Activated CD4-positive, CD25-positive, alpha-beta regulatory T cell treated with anti-CD3 and anti-CD28 coated beads, Interleukin-2, amount 50 U/mL, for 16 hours (primary cell): ENCODE data around the gene PLEKHM3.

Experiments used
- DNase-seq: peaks from one replicate; pipeline ENCODE4 v3.0.0-alpha.2; 2020; ENCODE audit warnings: low read depth, low spot score

PLEKHM3 gene

GRCh38 chr2:207887500-207887899 lies 137.8 kb downstream of the PLEKHM3 start:
- DNase-seq, result no peak

DNA sequence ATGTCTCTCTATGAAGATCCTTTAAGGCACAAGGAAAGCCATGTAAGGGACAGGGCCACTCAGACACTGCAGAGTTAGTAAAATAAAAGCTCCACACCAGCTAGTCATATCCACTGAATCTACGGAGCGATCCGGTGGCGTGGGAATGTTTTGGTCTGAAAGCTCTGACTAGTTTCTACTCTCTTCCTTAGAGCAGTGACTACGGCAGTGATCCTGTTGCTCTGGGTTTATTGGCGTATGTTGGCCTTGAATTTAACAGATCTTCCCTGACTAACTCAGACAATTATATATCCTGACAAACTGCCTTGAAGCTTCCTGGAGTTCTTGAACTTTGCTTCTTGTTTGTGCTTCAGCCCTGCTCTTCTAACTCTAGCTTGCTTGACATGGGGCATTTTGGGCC lies 140.3 kb downstream of the PLEKHM3 start:
- no peak for DNase-seq

DNA sequence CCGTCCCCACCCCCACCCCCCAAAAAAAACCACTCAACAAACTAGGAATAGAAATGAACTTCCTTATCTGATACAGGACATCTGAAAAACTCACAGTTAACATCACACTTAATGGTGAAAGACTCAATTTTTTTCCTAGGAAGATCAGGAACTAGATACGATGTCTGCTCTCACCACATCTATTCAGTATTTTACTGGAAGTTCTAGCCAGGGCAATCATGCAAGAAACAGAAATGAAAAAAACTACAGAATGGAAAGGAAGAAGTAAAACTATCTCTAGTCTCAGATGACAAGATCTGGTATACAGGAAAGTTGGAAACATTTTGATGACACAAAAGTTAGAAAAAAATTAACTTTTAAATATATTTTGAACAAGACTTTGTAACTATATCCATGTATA lies 141.2 kb downstream of the PLEKHM3 start:
- DNase-seq, result no peak

DNA sequence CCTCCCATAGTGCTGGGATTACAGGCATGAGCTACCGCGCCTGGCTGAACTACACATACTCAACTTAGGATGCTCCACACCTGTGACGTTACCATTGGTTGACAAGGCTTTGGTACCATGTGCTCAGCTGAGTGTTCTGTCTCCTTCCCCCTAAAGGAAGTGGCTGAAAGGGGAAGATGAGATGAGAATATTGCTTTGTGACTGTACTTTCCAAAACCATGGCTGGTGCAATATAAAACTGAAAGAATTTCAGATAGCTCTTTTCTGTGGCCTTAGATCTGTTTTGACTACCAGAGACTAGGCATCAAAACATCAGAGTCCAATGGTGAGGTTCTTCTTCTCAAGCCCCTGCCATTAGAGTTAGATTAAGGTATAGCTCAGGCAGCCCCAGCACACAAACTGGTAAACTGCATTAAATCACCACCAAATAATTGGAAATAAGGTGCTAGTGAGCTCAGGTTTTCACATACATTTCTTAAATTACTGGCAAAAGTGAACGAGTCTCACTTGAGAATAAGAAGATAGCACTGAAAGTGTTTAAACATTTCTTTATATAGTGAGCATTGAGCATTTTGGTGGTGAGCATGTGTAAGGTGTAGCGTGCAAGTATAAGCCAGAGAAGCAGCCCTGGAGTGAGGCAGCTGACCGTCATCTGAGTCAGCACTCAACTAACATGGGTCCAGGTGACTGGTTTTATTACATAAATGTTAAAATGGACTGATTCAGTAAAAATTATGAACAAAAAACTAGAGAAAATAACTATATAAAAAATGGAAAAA lies 142.1 kb downstream of the PLEKHM3 start:
- DNase-seq, result no peak

GRCh38 chr2:207881902-207882301 lies 143.4 kb downstream of the PLEKHM3 start:
- no peak for DNase-seq

DNA sequence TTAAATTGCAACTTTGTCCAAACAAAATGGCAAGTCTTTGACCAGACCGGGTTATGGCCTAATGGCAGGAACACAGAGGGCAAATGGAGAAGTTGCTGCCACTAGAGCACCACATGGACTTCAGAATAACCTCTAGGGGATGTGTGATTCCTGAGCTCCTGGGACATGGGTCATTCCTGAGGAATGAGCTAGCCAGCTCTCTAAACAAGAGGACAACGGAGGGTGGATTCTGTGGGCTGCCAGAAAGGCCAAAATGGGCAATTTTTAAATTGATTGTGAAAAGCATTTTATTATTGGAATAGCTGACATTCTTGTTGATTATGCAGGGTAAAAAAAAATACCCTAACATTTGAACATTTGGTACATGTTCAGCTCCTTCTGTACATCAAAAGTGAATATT lies 145.8 kb downstream of the PLEKHM3 start:
- DNase-seq, result no peak

DNA sequence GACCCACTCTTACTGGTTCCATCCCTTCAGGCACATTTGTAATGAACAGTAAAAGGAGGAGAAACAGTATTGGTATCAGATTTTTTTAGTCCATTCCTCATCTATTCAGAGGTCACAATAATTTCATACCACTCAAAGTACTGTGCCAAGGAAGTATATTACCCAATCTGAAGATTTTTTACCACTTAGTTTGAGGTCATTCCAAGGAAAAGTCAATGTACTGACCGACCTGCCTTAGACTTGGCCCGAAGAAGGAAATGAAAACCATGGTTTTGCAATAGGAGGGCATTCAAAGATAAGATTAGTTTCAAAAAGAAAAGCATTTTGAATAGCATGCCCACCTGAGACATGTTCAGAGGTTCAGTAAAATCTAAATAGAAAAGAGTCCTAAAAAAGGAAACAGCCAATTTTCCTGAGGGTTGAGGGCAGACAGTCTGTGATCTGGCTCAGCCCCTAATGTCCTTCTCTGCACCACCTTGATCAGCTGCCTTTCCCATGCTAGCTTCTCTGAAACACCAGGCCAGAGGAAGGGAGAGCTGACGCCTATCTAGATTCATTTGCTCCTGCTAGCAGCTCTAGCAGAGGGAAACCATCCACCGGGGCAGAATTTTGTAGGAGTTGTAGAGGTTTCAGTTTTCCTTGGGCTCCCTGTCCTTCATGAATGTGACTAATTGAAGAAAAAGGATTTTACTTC lies 148.3 kb downstream of the PLEKHM3 start:
- DNase-seq, result no peak

- DNase-seq, result no peak
Observed at GRCh38 chr2:207875473-207876212, 149.7 kb downstream of the PLEKHM3 start.

- no peak for DNase-seq
Observed at GRCh38 chr2:207873794-207874193, 151.5 kb downstream of the PLEKHM3 start.

- no peak for DNase-seq
Observed at GRCh38 chr2:207871911-207872310, 153.4 kb downstream of the PLEKHM3 start.

DNA sequence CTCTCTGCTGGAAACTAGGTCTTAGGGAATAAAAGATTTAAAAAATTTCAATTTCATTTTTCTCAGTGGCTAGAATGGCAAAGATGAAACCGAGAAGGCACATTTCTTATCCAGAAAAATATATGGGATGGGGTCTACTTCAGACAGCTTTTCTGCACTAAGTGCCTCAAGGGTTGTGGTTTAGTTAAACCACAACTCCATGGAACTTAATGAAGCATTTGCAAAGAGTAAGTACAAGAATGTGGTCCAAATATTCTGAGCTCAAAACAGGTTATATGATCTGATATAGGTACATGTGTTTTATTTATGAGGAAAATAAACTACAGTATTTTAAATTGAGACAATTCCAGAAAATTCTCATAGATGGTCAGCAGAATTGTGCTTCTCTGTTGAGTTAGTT lies 153.8 kb downstream of the PLEKHM3 start:
- DNase-seq, result no peak

- no peak for DNase-seq
Observed at GRCh38 chr2:207870814-207871213, 154.5 kb downstream of the PLEKHM3 start.

DNA sequence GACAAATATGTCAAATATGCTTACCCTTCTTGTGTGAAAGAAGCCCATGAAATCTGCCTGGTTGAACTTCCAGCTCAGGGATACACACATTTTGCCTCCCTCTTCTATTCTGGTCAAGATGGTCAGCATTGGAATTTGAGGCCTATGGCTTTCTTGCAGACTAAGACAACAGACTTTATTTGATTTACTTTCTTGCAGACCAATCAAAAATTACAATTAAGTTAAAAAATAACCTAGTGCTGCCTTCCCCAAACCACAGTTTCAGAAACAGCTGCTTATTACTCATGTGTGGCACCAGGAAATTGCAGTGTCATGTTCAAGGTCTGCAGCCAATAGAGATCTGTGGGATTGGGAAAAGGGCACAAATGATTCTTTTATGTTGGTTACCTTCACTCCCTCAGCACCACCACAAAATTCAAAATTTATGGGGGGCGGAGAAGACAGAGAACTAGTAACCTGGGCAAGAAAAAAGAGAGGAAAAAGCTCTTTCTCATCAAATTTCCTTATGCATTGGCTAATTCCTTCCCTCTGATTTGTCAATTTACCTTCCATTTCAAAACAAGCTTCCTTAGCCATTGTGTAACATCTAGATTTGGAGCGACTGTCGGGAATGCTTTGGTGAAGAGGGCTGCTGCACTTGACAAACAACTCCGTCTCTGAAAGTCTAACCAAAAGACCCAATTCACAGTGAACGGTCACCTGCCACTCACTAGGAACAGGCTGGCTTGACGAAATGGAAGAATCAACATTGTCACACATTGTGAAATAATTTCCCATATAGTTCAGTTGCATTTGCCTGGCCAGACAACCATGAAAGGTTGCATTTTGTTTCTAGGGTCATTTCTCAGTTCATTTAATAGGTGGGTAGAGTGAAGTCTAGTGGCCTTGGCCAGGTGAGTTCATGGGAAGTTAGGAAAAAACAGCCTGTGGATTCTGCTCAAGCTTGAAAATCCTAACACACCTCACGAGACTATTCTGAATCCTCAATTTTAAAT lies 155.2 kb downstream of the PLEKHM3 start:
- DNase-seq, result no peak

DNA sequence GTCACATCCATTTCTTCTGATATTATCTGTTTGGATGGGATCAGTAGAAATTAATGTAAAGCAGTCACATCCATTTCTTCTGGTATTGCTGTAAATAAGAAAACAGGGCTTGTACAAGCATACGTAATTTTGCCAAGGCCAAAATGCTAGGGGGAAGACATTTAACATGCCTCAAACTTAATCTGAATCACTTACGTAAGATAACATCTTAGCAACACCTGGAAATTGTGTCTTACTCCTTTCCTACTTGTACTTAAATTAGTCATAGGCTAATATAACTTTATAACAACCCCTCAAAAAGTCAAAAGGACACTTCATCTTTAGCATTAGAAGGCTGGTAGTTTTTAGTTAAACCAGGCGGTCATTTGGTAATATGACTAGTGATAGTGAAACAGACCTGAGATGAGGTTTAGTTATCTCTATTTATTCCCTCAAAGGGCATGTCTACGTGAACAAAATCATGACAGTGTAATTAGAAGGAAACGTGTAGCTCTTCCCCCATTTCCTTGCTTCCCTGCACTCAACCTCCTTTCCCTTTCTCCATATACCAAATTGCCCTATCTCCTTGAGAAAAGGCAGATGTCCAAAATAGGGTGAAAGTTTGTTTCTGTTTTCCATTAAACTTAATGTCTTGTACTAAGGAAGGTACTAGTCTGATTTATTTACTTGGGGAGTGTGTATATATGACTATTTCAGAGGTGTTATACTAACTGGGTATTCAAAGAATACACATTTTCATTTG lies 156.3 kb downstream of the PLEKHM3 start:
- DNase-seq, result no peak

GRCh38 chr2:207867905-207868304 lies 157.4 kb downstream of the PLEKHM3 start:
- DNase-seq, result no peak

- DNase-seq, result no peak
Observed at GRCh38 chr2:207867056-207867455, 158.3 kb downstream of the PLEKHM3 start.

- DNase-seq, result no peak
Observed at GRCh38 chr2:207865210-207865609, 160.1 kb downstream of the PLEKHM3 start.

DNA sequence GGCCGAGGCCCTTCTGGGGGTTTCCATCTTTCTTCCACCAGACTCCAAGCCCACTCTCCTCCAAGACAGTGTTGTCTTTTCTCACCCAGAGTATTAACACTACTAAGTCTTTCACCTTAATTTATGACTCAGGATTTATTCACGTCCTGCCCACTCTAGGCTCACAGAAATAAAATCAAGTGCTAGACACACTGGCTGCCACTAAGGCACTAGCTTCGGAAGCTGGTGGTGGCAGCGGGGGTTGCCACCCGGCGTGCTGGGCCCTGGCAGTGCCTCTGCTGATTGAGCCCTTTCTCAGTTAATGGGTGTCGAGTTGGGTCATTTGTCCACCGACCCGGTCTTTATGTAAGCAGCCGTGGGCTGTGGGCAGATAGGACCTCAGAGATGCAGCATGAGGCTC lies 162.0 kb downstream of the PLEKHM3 start:
- DNase-seq, result no peak

- DNase-seq, result no peak
Observed at GRCh38 chr2:207861789-207862188, 163.5 kb downstream of the PLEKHM3 start.

DNA sequence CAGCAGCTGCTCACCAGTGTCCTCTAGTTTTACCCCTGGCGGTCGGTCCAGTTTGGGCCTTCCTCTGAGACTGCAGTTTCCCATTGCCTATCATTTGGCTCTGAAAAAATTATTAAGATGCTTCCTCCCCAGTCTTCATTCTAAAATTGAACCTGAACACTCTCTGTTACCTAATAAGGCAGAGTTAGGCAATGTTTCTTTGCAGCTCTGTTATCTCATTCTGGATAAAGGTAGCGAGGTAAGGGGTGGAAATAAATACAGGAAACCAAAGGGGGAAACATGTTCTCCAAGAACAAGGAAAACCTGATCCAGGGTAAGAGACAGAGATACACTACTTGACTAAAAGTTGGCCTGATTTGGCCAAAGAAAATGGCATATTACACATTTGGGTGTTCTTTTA lies 164.6 kb downstream of the PLEKHM3 start:
- DNase-seq, result no peak

GRCh38 chr2:207855591-207855990 lies 169.7 kb downstream of the PLEKHM3 start:
- no peak for DNase-seq
